RCC 7860 (cell line): ENCODE data around the gene PRXL2A.
"Not testable (repeated sequence)": the region's sequence is repeated elsewhere in the genome, so short reads cannot be mapped to it uniquely, and the experiment has no call there.

ENCODE experiments used
- DNase-seq: peaks from one replicate; pipeline ENCODE4 v3.0.0-alpha.2; 2015; ENCODE audit warnings: low spot score
- FAIRE-seq: peaks from 2 replicates; lab custom pipeline; 2012; peaks lifted over from hg19 to GRCh38; lab: Jason Lieb, UNC

The PRXL2A gene

DNA sequence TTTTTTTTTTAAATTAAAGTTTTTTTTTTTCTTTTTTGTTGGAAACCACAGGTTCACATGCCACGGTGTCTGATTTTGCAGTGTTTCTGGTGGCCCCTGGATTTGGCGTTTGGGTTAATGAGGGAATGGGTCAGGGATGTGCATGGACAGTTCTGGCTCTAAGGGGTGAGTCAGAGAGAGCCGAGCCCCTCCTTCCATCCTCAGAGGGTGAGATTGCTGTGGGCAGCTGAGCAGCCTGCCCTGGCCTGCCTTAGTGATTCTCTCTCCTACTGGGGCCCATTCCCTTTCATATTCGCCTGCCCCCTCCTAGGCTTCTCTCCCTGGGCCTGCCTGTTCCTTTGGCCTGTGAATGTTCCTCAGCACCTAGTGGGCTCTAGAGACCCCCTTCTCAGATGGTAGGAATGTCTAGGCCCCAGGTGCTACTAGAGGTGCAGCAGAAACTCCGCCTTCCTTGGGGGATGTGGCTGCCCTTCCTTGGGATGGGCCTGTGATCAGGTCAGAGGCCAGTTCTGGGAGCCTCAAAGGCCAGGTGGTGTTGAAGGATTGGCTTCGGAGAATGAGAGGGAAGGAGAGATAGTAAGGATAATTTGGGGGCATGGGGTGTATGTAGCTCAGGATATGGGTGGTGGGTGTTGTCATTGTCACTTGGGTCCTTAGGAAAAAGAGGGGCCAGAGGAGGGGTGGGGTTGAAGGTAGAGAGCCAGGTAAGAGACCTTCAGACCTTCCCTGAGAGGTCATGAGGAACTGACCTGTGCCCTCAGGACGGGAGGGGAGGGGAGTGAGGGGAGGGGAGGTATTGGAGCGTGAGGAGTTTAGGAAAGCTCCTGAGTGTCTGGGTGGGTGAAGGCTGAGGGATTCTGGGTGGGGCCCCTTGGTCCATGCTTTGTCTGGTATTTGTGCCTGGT, 65.6 kb downstream of the PRXL2A start:
- peak; percentile 81 for DNase-seq
- peak; percentile 94 for FAIRE-seq

DNA sequence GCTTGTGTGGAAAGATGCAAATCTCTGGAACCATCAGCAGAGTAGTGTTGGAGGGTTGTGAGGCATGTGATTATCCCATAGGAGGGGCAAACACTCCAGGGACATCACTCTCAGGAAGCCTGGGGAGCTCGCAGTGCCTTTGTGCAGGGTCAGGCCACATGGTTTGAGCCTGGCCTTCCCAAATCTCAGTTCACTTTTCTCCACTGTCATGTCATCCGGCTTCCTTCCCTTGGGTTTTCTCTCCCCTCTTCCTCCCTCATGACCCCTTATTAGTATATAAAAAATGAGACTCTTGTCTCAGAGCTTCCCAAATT, 66.2 kb downstream of the PRXL2A start:
- FAIRE-seq, result no peak
- DNase-seq, result no peak

DNA sequence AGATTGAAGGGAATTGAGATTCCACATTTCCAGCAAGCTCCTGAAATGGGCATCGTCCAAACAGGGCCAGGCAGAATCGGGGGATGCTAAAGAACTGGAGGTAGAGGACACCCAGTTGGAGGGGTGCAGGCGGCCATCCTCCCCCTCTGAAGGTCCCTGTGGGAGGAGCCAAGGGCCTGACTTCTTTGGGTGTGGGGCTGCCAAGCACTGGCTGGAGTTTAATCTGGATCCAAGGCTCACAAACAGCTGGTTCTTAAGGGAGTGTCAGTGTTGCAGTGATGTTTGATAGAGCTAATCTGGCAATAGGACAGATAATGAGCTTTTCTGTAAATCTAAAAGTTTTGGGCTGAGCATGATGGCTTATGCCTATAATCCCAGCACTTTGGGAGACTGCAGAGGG, 66.6 kb downstream of the PRXL2A start:
- FAIRE-seq, result no peak
- no peak for DNase-seq

DNA sequence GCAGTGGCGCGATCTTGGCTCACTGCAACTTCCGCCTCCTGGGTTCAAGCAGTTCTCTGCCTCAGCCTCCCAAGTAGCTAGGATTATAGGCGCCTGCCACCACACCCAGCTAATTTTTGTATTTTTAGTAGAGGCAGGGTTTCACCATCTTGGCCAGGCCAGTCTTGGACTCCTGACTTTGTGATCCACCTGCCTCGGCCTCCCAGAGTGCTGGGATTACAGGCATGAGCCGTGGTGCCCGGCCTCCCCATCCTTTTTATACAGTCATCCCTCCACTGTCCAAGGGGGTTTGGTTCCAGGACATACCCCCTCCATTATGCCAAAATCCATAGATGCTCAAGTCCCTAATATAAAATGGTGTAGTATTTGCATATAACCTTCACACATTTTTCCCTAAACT, 67.3 kb downstream of the PRXL2A start:
- DNase-seq, FAIRE-seq: not testable (repeated sequence)

DNA sequence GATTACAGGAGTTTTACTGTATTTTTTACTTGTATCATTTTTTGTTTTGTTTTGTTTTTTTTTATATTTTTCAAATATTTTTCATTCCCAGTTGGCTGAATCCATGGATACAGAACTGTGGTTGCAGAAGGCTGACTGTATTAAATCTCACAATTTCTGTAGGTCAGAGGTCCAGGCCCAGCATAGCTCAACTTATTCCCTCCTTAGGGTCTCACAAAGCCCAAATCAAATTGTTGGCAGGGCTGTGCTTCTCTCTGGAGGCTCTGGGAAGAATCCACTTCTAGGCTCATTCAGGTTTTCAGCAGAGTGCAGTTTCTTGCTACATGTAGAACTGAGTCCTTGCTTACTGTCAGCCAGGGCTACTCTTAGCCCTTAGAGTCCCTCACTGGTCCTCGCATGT, 68.3 kb downstream of the PRXL2A start:
- FAIRE-seq (no peak), DNase-seq (no peak)

DNA sequence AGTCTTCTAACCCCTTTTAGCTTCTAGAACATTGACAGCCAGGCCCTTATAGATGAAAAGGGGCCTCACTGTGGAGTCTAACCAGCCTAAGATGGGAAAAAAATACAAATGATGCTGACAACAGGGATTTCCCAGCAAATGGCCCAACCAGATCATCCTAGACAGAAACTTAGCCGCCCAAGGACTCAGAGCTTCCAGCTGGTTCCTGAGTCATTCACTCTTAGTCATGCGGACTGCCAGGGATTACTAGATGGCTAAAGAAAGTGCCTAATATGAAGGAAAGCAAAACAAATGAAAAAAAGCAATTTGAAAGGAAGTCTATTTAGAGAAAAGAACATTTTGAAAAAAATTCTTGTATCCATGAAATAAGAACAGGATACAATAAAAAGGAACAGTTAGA, 69.5 kb downstream of the PRXL2A start:
- DNase-seq (peak; percentile 78), FAIRE-seq (peak; percentile 96)

DNA sequence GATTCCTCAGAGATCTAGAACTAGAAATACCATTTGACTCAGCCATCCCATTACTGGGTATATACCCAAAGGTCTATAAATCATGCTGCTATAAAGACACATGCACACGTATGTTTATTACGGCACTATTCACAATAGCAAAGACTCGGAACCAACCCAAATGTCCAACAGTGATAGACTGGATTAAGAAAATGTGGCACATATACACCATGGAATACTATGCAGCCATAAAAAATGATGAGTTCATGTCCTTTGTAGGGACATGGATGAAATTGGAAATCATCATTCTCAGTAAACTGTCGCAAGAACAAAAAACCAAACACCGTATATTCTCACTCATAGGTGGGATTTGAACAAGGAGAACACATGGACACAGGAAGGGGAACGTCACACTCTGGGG, 72.0 kb downstream of the PRXL2A start:
- DNase-seq, FAIRE-seq: not testable (repeated sequence)

DNA sequence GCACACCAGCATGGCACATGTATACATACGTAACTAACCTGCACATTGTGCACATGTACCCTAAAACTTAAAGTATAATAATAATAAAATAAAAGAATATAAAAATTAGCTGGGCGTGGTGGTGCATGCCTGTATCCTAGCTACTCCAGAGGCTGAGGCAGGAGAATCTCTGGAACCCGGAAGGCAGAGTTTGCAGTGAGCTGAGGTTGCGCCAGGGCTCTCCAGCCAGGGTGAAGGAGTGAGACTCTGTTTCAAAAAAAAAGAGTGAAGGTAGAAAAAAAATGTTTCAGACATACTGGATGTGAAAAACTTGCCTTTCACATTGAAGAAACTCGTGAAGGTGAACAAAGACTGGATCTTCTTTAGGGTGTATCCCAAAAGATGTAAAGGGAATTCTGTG, 72.5 kb downstream of the PRXL2A start:
- DNase-seq (no peak), FAIRE-seq (no peak)

DNA sequence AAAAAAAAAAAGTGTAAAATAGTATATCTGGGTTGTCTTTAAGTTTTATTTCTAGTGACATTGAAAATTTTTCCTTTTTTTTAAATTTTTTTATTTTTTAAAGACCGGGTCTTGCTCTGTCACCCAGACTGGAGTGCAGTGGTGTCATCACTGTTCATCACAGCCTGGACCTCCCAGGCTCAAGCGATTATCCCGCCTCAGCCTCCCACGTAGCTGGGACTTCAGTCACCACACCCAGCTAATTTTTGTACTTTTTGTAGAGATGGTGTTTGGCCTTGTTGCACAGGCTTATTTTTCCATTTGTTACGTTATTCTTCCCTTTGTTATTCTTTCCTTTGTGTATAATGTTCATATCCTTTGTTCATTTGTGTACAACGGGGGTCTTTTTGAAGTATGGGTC, 75.9 kb downstream of the PRXL2A start:
- DNase-seq (no peak), FAIRE-seq (no peak)

DNA sequence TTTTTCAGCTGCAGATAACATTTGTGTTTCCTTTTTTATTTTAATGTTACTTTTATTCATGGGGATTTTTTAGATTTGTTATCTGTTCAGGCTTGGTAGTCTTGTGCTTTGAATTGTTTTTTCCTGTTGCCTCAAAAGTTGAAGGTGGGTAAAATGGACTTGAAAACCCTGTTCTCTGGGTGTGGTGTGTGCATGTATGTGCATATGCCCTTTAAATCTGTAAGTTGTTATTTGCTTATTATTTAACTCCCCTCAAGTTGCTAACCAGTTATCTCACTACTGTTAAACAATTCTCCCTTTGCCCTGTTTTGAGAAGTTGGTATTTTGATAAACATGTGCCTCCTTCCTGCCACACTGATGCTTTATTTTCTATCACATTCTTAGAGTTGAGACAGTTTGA, 76.3 kb downstream of the PRXL2A start:
- no peak for DNase-seq
- no peak for FAIRE-seq

DNA sequence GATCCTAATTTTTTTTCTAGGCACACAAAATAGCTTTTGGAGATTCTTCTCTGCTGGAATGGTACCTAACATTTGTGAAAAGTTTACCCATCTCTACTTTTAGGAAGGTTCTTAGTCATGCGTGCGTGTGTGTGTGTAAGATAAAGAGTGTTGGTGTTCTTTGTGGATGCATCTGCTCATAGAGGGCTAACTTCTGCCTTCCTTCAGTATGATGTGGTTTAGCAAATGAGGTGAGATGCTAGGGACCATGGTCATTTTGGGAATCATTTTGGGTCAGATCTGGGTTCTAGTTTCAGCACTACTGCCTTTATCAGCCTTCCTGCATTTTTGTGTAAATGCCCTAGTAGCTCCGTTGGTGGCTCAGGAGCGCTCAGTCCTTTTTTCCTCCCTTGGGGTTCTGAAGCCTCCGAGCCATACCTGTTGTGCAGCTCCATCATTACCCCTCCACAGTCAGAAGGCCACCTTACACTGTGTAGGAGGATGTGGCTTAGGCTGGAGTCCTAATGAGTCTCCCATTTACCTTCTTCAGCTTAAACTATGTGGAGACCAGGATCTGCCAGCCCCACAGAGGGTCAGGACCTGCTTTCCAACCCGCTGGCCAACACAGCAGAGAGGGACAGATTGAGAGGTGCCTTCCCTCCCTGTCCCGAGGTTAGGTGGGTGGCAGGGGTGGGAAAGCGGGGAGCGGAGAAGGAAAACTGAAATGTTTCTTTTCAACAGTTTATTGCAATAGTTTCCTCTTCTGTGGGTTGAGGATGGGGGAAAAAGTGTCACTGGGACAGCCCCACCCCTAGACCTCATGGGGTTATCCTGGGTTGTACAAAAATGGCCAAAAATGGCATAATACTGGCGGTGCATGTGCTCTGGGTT, 77.0 kb downstream of the PRXL2A start:
- FAIRE-seq (no peak), DNase-seq (no peak)

DNA sequence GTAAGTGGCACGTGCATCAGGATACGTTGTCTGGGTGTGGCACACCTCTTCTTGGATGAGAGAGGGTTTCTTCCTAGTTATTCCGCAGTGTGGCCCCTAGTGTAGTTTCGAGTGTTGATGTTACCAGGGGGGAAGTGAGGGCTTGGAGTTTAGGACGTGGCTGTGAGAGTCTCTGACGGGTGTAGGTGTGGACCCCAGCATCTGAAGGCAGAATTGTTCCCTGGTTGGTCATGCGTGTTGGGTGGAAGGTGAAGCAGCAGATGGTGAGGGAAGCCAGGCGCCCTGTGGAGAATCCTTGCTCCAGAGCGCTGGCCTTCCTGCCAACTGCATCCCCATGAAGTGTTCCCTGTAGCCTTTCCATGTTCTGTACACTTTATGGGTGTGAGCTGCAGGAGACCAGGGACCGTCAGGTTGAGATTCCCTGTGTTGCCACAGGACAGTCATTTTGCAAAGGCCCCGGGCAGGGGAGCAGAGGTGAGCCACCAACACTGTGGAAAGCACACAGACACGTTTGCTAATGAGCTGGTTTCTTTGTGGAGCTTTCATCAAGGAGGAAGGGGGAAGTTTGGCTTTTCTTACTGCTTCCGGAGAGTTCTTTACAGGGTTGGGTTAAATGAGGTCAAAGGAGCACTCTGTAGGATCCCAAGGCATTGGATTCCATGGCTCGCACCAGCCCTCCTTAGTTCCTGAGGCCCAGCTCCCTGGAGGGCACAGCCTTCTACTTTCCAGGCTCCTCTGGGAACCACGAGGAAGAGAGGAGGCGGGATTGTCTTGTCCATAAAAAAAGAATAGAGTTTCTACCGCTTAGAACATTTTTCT, 77.8 kb downstream of the PRXL2A start:
- FAIRE-seq, result no peak
- DNase-seq, result no peak
